Islet of Langerhans (tissue), 1 donor: ENCODE data around the gene P2RX1.
"Not testable (repeated sequence)": the region's sequence is repeated elsewhere in the genome, so short reads cannot be mapped to it uniquely, and the experiment has no call there.

Experiments used
- FAIRE-seq: peaks from one replicate; lab custom pipeline; 2011; peaks lifted over from hg19 to GRCh38; lab: Jason Lieb, UNC

P2RX1 gene

DNA sequence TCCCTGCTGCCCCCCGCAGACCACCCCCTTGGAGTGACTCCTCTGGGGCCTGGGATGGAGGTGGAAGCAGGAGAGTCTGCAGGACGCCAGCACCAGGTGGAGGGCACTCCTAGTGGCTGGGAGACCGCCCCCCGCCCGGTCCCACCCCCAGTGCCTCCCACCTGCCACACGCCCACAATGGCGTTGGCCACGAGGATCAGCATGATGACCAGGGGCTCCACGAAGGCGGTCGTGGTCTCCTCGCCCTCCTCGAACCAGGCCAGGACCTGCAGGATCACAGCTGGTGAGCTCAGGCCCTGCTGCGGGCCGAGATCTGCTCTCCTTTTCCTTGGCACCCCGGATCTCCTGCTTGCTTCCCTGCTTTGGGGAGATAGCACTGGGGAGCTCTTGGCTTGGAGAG is 35.2 kb upstream of the P2RX1 start:
- no peak for FAIRE-seq

- FAIRE-seq, result no peak
These were observed 34.7 kb upstream of the P2RX1 start for GRCh38 chr17:3951003-3951402.

DNA sequence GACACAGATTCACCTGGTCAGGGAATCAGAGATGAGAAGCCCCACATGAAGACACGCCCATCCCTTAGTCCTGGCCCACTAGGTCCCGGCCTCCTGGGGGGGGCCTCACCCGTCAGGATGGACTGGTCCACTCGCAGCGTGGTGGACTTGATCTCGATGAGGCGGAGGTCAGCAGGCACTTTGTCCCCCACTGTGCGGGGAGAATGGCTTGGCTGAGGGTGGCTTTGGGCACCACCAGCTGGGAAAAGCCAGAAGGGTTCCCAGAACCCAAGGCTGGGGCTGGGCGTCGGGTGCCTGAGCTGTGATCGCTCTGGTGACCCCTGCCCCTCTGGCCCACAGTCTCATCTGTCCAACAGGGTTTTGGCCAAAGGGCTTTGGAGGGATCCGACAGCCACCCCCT is 34.3 kb upstream of the P2RX1 start:
- FAIRE-seq, result no peak

- no peak for FAIRE-seq
These were observed 33.2 kb upstream of the P2RX1 start for GRCh38 chr17:3949418-3949817.

- not testable (repeated sequence) for FAIRE-seq
These were observed 32.3 kb upstream of the P2RX1 start for GRCh38 chr17:3948551-3948950.

DNA sequence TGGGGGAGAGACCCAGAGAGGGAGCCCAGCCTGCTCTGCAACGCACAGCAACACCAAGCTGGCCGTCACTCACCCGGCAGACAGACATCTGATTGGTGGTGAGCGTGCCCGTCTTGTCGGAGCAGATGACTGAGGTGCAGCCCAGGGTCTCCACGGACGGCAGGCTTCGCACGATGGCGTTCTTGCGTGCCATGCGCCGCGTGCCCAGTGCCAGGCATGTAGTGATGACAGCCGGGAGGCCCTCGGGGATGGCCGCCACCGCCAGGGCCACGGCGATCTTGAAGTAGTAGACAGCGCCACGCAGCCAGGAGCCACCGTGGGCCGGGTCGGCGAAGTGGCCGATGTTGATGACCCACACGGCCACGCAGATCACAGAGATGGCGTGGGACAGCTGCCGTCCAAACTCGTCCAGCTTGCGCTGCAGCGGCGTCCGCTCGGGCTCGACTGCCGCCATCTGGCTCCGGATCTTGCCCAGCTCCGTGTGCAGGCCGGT is 31.1 kb upstream of the P2RX1 start:
- no peak for FAIRE-seq

GRCh38 chr17:3946711-3947235 is 30.5 kb upstream of the P2RX1 start:
- FAIRE-seq, result no peak

GRCh38 chr17:3944485-3945388 is 28.5 kb upstream of the P2RX1 start:
- no peak for FAIRE-seq

DNA sequence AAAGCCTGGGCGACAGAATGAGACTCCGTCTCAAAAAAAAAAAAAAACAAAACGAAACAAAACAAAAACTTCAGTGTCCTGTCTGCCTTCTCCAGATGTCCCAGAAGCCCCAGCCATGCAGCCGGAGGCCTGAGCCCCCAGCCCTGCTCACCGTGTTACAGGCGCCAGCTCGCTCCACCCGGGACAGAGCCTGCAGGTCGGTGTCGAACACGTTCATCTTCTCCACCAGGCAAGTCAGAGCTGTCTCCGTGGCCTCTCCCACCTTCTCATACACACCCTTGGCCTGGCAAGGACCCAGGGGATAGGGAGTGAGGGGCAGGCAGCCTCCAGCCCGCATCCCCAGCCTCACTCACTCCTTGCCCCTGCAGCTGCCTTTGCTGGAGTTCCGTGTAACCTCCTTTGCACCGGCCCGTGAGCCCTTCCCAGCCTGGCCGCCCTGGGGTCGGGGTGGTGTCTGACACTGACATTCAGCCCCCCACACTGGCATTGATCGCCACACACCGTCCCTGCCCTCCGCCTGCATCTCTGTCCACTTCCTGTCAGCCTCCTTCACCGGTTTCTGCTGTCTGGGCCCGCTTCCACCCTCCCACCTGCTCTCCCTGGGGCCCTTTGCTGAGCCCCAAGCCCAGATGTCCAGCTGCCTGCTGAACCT is 27.1 kb upstream of the P2RX1 start:
- no peak for FAIRE-seq

DNA sequence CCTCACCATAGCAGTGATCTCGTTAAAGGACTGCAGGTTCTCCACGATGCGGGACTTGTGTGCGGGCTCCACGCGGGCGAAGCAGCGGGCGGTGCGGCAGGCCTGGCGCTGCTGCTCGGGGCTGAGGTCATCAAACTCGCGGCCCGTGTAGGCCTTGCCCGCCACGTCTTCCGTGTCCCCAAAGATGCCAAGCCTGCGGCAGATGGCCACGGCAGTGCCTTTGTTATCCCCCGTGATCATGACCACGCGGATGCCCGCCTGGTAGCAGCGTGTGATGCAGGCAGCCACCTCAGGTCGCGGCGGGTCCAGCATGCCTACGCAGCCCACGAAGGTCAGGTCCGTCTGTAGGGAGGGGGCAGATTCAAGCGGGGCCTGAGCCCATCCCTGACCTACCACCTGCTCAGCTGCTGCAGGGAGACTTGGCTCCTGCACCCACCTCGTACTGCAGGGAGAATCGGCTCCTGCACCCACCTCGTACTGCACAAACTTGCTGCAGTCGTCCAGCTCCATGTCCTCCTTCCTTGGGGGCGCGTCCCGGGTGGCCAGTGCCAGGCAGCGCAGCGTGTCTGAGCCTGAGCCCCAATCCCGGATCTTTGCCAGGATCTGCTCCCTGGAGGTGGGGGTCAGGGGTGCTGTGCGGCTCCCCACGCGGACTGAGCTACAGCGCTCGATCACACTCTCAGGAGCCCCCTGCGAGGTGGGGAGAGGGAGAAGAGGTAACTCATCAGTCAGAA is 24.9 kb upstream of the P2RX1 start:
- no peak for FAIRE-seq

- FAIRE-seq, result no peak
These were observed 21.1 kb upstream of the P2RX1 start for GRCh38 chr17:3937359-3937758.

GRCh38 chr17:3935825-3936355 is 19.6 kb upstream of the P2RX1 start:
- no peak for FAIRE-seq

GRCh38 chr17:3935140-3935542 is 18.9 kb upstream of the P2RX1 start:
- no peak for FAIRE-seq

DNA sequence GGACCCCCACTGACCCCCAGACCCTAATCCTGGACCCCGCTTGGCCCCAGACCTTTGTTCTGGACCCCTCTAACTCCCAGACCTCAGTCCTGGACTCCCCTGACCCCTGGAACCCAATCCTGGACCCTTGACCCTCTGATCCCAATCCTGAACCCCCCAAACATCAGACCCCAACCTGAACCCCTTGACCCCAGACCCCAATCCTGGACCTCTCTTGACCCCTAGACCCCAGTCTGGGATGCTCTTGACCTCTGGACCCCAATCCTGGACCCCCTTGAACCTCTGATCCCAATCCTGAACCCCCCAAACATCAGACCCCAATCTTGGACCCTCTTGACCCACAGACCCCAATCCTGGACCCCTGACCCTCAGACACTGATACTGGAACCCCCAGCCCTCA is 13.5 kb upstream of the P2RX1 start:
- FAIRE-seq, result no peak

GRCh38 chr17:3929181-3929580 is 12.9 kb upstream of the P2RX1 start:
- FAIRE-seq, result no peak

GRCh38 chr17:3928406-3928805 is 12.1 kb upstream of the P2RX1 start:
- no peak for FAIRE-seq

DNA sequence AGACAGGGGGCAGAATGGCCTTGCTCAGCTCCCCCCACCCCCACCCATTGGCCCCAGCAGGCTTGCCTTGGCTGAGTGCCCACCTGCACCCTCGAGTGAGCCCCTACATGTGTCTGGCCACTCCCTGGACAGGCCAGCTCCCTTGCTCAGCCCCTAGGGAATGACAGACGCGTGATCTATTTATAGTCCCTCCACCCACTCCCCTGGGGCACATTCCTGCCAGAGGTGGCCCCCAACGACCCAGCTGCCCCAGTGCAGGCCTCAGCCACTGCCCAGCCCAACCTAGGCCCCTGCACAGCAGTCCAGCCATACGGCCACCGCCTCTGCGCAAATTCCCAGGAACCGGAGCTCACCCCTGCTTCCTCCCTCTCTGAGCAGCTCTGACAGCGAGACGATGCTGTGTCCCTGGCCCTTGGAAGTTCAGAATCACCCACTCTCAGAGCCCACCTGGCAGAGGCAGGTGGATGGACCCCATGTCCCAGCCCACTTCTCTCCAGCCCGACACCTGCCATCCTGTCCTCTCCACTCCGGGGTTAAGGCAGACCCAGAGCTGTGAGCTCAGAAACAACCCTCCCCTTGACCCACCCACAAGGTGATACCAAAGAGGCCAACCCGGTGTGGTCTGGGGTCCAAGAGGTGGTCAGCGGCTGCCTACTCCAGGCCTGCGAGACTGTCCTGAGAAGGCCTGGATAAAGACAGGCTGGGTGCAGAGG is 11.5 kb upstream of the P2RX1 start:
- no peak for FAIRE-seq

DNA sequence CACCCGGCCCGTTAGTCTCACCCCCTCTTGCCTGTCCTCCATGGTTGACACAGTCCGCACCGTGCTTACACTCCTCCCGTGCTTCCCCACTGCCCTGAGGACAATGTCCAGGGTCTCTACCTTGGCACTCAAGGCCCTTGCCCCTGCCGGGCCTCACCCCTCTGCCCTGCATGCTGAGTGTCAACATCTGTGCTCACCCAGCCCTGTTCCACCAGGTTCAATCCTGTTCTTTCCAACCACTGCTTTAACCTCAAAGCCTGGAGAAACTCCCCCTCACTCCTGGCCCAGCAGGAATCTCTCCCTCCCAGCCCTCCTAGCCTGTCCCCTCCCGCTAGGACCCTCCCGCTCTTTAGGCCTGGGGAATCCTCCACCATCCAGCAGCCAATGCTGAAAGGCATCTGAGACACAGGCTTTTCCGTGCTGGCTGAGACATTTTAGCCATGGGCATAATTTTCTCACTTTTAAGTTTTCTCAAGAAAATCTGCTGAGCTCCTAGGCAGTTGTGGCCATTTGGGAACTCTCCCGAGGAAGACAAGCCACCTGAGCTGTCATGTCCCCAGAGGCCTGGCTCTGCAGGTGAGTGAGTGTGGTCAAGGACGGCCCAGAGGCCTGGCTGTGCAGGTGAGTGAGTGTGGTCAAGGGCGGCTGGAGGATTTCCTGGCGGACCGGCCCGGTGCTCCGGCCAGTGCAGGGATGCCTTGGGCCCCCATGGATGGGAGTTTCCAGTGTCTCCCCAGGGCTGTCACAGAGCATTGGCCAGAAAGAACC is 10.8 kb upstream of the P2RX1 start:
- no peak for FAIRE-seq

GRCh38 chr17:3925684-3926485 is 9.6 kb upstream of the P2RX1 start:
- no peak for FAIRE-seq
